Measurements from ENCODE around the gene VGLL4. TPM values are rescaled to one million over a fixed set of nuclear protein-coding genes. Genes with fewer than 3 reads are reported as not detected.

The VGLL4 gene
- total RNA-seq, 1 experiment from 2014 or later, result 31.7 TPM

DNA sequence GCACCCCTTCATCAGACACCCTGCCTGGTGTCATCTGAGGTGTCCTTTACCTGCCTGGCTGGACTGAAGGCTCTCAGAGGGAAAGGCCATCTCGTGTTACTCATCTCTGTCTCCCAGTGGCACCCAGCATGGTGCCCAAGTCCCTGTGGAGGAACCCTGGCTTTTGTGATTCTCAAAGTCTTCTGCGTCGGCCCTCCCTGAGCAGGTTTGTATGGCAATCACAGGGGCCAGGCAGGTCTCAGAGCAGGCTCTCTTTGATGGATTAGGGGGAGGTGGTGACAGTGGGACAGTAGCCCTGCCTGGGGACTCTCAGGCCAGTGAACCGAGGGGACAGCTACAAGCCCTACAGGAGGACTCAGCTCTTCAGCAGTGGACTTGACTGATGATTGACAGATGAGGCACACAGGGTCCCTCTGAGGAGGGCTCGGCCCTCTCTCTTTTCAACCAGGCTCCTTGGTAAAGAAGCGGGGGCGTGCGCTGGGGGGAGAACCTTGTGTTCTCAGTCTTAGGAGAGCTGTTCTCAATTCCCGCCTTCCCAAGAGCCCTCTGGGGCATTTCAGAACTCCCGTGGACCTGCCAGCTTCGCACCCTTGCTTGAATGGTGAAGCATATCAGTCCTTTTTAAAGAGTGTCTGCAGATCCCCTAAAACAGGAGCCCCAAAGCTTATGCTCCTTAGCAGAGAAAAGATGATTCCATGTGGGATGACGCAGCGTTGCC, 108.3 kb downstream of the VGLL4 start:
- no peak for DNase-seq (ENCODE audit: unreplicated experiment)
- H3K4me1 Mint-ChIP-seq (ENCODE audit: insufficient read depth, unreplicated experiment), result peaks cover 7% of the 10 kb centered on the region
- POLR2A ChIA-PET, result no interaction called here
- no TSS peak for BruUV-seq (replicated peaks)
- CTCF ChIA-PET, result interaction anchor here (0.6 to 2.9 kb wide), 3 partner anchors 15 to 475 kb away, joined by 3 to 9 read pairs (median 3); no protein-coding TSS in a partner anchor
- TF ChIP-seq, protein P1, sequence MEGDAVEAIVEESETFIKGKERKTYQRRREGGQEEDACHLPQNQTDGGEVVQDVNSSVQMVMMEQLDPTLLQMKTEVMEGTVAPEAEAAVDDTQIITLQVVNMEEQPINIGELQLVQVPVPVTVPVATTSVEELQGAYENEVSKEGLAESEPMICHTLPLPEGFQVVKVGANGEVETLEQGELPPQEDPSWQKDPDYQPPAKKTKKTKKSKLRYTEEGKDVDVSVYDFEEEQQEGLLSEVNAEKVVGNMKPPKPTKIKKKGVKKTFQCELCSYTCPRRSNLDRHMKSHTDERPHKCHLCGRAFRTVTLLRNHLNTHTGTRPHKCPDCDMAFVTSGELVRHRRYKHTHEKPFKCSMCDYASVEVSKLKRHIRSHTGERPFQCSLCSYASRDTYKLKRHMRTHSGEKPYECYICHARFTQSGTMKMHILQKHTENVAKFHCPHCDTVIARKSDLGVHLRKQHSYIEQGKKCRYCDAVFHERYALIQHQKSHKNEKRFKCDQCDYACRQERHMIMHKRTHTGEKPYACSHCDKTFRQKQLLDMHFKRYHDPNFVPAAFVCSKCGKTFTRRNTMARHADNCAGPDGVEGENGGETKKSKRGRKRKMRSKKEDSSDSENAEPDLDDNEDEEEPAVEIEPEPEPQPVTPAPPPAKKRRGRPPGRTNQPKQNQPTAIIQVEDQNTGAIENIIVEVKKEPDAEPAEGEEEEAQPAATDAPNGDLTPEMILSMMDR (IDR thresholded peaks at IDR 0.05; ENCODE audit: unreplicated experiment), result no peak
- H3K27me3 Mint-ChIP-seq (ENCODE audit: insufficient read depth, unreplicated experiment), result no peaks in the 10 kb centered on the region
- intact Hi-C loops (cut with micrococcal nuclease), result no loop called here
- no peaks in the 10 kb centered on the region for H3K9me3 Mint-ChIP-seq (ENCODE audit: unreplicated experiment)
- peaks cover 11% of the 10 kb centered on the region for H3K36me3 Mint-ChIP-seq (ENCODE audit: insufficient read depth, unreplicated experiment)
- no peak overlapping the region for H3K27ac Mint-ChIP-seq (ENCODE audit: low read depth, unreplicated experiment)
- no peak overlapping the region for H3K4me3 Mint-ChIP-seq (ENCODE audit: unreplicated experiment)

DNA sequence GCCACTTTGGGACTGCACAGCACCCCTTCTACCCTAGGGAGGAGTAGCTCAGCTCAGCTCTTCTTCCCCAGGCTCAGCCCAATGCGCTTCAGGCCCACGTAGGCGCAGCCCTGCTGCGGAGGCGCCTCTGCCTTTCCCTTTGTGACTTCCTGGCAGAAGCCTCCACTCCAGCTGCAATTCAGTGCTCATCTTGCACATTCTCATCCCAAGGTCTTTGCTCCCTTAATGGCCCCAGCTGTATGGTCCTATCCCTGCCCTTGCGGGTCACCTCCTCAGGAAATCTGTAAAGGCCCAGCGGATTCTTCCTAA, 109.0 kb downstream of the VGLL4 start:
- Mint-ChIP-seq H3K4me1 (ENCODE audit: insufficient read depth, unreplicated experiment) (peaks cover 13% of the 10 kb centered on the region), H3K9me3 (ENCODE audit: unreplicated experiment) (no peaks in the 10 kb centered on the region), H3K36me3 (ENCODE audit: insufficient read depth, unreplicated experiment) (peaks cover 14% of the 10 kb centered on the region), H3K4me3 (ENCODE audit: unreplicated experiment) (no peak overlapping the region), H3K27ac (ENCODE audit: low read depth, unreplicated experiment) (no peak overlapping the region), H3K27me3 (ENCODE audit: insufficient read depth, unreplicated experiment) (no peaks in the 10 kb centered on the region)
- no peak for DNase-seq (ENCODE audit: unreplicated experiment)
- ChIA-PET POLR2A (no interaction called here), CTCF (interaction anchor here (0.8 to 2.9 kb wide), 2 partner anchors 156 to 475 kb away, joined by 3 to 9 read pairs; no protein-coding TSS in a partner anchor)
- TF ChIP-seq, protein P1 (IDR thresholded peaks at IDR 0.05; ENCODE audit: unreplicated experiment), result no peak
- intact Hi-C loops (cut with micrococcal nuclease), result loop anchor here (5.0 kb wide), 1 partner anchor 142 kb away; no protein-coding TSS in a partner anchor
- BruUV-seq (replicated peaks), result no TSS peak

DNA sequence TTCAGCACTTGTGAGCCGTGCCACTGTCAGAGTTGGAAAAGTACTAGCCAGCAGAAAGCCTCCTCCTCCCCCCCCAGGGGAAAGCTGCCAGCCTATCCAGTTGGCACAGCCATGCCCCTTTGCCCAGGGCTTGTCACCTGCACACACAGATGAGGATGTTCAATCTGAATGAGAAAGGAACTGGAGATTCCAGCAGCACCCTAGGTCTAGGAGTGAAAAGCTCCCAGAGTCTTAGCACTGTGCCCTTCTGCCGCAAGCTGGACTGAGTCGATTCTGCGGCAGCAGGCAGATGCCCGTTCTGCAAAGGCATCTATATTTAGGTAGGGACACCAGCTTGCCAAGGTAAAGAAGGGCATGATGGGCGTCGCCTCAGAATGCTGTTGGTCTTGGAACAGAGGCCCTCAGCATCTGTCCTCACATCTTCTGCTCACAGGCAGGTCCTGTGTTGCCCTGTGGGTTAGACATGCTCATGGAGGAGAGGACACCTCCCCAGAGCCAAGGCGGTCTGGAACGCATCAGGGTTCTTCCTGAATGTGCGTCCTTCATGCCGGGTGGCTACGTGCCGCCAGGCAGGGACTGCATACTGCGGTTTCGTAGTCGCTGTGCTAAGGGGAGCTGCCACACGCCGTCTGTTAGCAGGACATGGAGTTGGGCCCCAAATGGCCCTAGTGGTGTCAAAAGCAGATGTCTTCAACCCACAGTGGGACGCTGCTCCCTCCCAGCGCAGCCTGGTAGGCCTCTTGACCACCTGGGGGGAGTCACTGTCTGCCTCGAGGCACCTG, 109.5 kb downstream of the VGLL4 start:
- no peaks in the 10 kb centered on the region for H3K27me3 Mint-ChIP-seq (ENCODE audit: insufficient read depth, unreplicated experiment)
- DNase-seq (ENCODE audit: unreplicated experiment), result no peak
- H3K4me1 Mint-ChIP-seq (ENCODE audit: insufficient read depth, unreplicated experiment), result peaks cover 19% of the 10 kb centered on the region
- ChIA-PET CTCF (interaction anchor here (0.8 to 2.9 kb wide), 2 partner anchors 155 to 474 kb away, joined by 3 to 9 read pairs; no protein-coding TSS in a partner anchor), POLR2A (no interaction called here)
- H3K36me3 Mint-ChIP-seq (ENCODE audit: insufficient read depth, unreplicated experiment), result peaks cover 14% of the 10 kb centered on the region
- intact Hi-C loops (cut with micrococcal nuclease), result loop anchor here (5.0 kb wide), 1 partner anchor 142 kb away; no protein-coding TSS in a partner anchor
- H3K9me3 Mint-ChIP-seq (ENCODE audit: unreplicated experiment), result no peaks in the 10 kb centered on the region
- no TSS peak for BruUV-seq (replicated peaks)
- no peak overlapping the region for H3K4me3 Mint-ChIP-seq (ENCODE audit: unreplicated experiment)
- H3K27ac Mint-ChIP-seq (ENCODE audit: low read depth, unreplicated experiment), result no peak overlapping the region
- TF ChIP-seq, protein P1 (IDR thresholded peaks at IDR 0.05; ENCODE audit: unreplicated experiment), result no peak

DNA sequence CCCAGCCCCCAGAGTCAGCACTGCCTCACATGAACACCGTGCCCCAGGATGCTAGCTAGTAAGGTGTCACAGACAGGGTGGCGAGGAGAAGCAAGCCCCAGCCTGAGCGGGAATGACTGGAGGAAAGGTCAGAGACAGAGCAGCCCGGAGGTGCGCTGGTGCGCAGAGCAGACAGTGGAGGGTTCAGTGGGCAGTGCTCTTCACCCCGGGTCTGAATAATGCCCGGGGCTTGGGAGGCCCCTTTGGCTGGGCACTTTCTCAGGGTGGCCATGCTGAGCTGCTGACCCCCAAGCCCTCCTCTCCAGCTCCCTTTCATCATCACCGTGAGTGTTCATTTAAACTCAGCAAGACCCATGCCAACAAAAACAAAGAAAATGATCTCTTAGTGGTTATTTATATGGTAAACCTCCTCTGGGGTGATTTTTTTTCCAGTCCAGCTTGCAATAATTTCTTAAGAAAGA, 110.8 kb downstream of the VGLL4 start:
- POLR2A ChIA-PET, result interaction anchor here (0.6 kb wide), 1 partner anchor 150 kb away, joined by 3 read pairs; no protein-coding TSS in a partner anchor
- H3K9me3 Mint-ChIP-seq (ENCODE audit: unreplicated experiment), result no peaks in the 10 kb centered on the region
- peaks cover 25% of the 10 kb centered on the region for H3K4me1 Mint-ChIP-seq (ENCODE audit: insufficient read depth, unreplicated experiment)
- CTCF ChIA-PET, result interaction anchor here (0.8 to 2.9 kb wide), 3 partner anchors 10 to 154 kb away, joined by 3 to 9 read pairs (median 3); no protein-coding TSS in a partner anchor
- TF ChIP-seq, protein P1 (IDR thresholded peaks at IDR 0.05; ENCODE audit: unreplicated experiment), result no peak
- BruUV-seq (replicated peaks), result no TSS peak
- no peaks in the 10 kb centered on the region for H3K27me3 Mint-ChIP-seq (ENCODE audit: insufficient read depth, unreplicated experiment)
- peak; percentile 43 for DNase-seq (ENCODE audit: unreplicated experiment)
- H3K36me3 Mint-ChIP-seq (ENCODE audit: insufficient read depth, unreplicated experiment), result peaks cover 20% of the 10 kb centered on the region
- intact Hi-C loops (cut with micrococcal nuclease), result loop anchor here (5.0 kb wide), 1 partner anchor 141 kb away; no protein-coding TSS in a partner anchor
- H3K27ac Mint-ChIP-seq (ENCODE audit: low read depth, unreplicated experiment), result no peak overlapping the region
- no peak overlapping the region for H3K4me3 Mint-ChIP-seq (ENCODE audit: unreplicated experiment)
